Pons (tissue), 1 donor: ENCODE results near the gene COPS3.
A peak's percentile ranks its signal among the peaks of the same experiment; 100 is the strongest.

Experiments
- DNase-seq: peaks from one replicate; pipeline ENCODE4 v3.0.0-alpha.2; 2016; ENCODE audit warnings: low spot score

Gene COPS3

DNA sequence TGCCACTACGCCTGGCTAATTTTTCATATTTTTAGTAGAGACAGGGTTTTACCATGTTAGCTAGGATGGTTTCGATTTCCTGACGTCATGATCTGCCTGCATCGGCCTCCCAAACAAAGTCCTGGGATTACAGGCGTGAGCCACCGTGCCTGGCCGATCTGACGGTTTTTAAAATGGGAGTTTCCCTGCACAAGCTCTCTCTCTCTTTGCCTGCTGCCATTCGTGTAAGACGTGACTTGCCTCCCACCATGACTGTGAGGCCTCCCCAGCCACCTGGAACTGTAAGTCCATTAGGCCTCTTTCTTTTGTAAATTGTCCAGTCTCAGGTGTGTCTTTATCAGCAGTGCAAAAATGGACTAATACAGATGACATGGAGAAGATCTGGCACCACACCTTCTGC is 39.4 kb downstream of the COPS3 start:
- no peak for DNase-seq

DNA sequence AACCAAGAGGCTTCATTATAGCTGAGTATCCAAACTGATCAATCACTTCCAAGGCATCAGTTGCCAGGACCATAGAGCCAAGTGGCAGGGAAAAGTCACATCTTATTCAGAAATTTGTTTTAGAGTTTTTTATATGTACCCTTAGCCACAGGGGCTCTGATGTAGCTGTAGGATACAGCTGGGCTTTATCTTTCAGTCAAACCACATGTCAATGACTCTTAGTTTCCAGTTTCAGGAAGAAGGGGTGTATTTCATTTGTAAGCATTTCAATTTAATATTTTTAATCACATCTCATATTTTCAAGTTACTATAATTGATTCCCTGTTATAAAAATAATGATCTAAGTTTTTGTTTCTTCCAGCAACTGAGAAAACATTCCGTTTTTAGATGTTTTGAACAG is 41.2 kb downstream of the COPS3 start:
- no peak for DNase-seq

DNA sequence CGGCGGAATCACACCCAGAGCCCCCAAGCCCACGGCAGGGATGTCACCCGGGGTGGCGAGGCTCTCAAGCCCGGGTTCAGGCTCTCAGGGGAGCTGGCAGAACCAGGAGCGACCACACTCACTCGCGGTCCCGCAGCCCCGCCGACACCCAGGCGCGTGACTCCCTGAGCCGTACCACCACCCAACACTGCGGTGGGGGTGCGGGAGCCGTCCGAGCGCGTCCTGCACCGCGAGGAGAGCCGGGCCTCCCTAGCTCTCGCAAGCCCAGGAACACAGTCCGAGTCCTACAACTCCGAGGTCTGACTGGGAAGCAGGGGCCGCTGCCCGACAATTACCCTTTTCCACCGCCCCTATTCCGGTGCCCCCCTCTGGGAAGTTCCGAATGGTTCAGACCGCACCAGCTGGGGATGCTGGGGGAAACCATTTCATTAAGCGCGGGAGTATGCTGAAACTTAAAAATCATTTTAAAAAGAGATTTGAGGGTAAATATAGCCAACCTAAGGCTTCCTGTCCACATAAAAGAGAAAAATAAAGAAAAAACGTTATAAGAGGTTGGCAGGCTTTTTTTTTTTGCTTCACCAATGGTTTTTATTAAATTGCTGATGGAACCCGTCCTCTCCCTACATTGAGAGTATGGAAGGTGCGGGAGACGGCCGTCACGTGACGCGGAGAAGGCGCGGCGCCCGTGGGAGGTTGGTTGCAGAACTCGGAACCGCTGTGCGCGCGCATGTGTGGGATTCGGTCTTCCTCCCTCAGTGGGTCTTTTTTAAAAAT is 43.8 kb downstream of the COPS3 start, which contains the start of gene FLCN:
Gene FLCN, minus strand, starts transcription at position 143 of the 774 bp plus-strand sequence. CDS start 9,031 bp downstream, outside the sequence.
- DNase-seq = peak; percentile 90

DNA sequence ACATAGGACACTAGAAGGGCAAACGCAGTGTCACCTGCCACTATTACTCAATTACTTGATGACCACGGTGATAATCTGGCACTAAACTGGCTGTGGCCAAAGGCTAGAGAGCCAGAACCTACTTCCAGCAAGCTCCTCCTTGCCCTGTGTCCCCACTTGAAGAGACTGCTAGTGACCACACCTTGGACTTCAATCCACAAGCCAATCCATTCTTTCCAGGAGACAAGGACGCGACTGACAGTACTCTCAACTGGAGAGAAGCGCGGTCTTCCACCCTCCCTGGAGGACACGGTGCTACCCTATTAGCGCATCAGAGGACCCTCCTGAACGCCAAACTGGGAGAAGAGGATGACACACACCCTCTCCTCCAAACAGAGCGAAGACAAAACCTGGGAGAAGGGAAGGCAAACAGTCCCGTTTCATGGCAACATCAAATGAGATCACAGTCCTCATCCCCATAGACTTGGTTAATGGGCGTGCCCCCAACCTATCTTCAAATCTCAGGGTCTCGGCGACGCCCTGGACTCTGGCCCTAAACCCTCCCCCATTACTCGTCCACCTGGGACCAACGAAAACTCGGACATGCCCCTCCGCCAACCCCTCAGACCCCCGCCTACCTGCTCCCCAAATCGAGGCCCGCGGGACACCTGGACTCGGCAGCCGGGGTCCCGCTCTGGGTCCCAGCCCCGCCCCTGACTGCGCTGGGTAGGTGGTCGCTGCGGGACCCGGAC is 44.6 kb downstream of the COPS3 start:
- peak; percentile 49 for DNase-seq

DNA sequence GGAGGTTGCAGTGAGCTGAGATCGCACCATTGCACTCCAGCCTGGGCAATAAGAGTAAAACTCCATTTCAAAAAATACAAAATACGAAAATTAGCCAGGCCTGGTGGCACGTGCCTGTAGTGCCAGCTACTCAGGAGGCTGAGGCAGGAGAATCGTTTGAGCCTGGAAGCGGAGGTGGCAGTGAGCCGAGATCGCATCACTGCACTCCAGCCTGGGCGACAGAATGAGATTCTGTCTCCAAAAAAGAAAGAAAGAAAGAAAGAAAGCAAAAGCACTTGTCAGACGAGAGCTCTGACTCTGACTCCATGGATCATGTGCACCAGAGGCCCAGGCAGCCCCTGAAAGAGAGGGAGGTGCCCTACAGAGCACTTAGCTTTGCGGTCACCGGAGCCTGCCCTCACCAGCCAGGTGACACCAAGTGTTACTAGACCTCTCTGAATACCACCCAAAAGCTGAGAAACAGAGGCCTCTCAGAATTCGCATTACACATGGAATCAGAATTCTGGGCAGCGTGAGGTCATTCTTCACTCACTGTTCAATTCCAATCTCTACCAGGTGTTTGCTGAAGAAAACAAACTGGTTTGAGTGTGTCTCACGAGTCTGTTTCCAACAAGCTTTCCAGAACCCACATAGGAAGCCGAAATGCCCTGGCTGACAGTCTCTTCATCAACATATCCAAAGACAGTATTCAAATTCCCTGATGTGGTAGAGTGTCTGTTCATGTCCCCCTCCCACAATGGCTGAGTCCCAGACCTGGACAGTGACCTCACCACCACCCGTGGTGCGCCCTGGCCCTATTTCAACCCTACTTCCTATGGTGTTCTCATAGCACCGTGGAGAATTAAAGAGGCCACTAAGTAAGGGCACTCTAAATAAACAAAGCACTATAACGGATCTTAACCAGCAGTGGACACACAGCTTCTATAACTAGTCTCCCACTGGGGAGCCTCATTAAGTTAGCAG is 45.6 kb downstream of the COPS3 start:
- DNase-seq = peak; percentile 26

DNA sequence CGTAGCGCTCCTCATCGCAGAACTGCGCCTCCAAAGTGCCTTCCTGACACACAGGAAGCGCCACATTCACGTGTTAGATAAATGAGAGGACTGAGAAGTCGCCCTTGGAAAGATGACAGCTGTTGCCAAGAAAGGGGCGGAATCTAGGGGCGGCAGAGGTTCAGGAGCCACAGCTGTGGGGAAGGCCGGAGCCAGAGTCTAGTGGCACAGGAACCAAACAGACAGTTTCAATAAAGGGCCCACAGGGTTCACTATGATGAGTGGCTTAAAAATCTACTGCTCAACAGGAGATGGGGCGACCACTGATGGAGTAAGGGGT is 48.8 kb downstream of the COPS3 start:
- DNase-seq = no peak

DNA sequence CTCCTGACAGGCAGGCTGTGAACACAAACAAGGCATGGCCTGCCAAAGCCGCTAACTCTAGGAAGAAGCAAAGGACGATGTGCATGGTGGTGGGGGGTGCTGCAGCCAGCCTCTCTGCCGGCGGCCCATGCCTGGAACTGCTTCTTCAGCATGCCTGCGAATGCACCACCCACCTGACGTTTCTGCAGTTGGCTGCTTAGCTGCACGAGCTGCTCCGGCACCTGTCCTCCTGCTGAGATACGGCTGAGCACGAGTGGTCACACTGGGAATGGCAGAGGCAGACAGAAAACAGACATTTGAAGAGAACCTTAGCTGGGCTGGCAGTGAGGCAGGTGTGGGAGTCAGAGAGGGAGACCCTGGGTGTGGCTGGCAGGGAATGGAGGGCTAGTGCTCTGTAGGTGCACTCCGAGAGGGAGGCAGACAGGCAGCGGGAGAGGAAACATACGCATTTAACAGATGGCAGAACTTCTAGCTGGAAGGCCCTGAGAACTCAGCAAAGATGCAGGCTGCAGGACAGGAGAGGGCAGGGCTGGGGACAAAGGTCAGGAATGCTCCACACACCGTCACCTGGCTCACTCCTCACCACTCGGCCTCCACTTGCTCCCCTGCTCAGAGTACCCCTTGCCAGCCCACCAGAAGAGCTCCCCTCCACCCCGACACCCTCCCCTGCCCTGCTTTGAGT is 49.3 kb downstream of the COPS3 start:
- no peak for DNase-seq

DNA sequence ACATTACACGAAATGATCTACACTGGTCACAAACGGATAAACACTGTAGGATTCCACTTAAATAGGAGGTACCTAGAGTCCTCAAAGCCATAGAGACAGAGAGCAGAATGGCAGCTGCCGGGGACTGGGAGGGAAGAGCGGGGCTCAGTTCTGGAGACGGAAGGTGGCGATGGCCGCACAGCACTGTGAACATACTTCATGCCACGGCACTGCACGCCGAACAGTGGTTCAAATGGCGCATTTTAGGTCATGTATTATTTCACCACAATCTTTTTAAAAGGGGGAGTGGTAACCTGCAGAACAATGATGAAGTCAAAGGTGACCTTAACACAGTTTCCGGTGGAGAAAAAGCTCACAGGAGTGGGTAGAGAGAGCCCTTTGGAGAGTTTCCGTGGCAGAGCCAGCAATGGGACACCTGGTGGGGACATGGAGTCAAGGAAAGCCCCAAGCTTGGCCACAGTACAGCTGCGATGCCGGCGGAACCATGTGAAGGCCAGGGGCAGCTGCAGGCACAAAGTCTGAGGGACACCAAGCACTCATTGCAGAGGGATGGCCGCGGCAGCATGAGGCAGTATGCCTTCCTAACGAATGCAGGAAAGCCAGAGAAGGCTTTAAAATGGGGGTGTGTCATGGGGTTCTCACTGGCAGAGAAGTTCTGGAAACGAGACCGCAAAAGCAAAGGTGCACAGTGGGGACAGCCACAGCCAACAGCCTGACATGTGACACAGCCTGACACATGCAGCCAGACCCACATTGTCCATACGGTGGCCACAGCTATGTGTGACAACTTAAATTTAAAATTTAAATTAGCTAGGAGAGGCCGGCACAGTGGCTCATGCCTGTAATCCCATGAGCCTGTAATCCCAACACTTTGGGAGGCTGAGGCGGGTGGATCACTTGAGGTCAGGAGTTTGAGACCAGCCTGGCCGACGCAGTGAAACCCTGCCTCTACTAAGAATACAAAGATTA is 51.3 kb downstream of the COPS3 start:
- no peak for DNase-seq

DNA sequence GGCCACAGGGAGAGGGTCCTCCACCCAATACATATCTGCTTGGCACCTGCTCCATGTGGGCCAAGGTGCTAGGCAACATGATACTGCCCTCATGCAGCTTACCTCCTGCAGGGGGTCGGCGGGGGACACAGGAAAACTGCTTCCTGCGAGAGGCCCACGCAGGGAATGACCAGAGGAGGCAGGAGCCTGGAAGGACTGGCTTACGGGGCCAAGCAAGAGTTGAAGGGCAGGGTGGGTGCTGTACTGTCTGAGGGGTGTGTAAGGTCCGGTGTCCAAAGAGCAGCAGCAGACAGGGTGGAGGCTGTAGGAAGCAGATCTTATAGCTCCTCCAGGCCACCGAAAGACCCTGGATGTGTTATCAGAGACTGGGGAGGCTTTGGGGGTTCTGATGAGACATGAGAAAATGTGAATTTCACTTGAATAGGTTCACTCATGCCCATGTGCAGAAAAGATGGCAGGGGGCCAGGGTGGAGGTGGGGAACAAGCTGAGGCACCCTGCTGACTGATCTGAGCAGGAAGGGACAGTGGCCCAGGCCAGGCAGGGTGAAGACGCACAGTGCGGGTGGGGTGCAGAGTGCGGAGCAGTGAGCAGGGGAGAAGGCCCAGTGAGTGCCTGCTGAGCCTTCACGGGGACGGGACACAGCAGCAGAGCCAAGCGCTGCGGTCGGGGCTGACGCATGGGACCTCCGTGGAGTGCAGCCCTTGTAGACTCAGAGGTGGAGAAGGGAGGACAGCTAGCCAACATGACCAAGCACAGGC is 52.3 kb downstream of the COPS3 start:
- no peak for DNase-seq

DNA sequence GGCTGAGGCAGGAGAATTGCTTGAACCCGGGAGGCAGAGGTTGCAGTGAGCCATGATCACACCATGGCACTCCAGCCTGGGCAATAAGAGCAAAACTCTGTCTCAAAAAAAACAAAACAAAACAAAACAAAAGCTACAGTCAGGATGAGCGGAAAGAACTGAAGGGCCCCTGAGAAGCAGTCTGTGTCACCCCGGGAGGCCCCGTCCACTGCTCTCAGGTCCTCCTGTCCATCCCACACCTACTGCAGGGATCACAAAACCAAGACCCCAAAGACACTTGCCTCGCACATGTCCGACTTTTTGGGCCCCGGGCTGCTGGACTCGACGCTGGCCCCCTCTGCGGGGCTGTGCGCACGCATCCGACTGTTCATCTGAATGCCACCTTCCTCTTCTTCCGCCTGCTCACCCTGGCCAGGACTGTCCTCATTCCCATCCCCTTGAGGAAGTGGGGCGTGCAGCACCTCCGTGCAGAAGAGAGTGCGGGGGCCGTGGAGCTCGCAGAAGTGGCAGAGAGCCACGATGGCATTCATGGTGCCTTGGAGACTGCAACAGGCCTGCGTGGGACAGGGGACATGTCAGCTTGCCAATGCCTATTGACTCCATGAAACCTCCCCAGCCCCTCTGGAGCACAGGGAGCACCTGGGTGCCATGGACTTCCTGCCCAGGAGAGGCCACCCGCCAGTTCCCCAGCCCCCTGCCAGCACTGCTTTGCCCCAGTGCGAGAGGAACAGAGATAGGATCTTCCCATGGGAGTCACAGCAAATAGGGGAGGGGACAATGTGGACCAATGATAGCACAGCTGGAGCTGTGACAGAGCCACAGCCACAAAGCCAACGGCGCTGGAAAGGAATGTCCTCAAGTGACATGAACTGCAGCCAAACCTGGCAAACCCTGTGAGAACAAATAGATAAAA is 53.2 kb downstream of the COPS3 start:
- no peak for DNase-seq

DNA sequence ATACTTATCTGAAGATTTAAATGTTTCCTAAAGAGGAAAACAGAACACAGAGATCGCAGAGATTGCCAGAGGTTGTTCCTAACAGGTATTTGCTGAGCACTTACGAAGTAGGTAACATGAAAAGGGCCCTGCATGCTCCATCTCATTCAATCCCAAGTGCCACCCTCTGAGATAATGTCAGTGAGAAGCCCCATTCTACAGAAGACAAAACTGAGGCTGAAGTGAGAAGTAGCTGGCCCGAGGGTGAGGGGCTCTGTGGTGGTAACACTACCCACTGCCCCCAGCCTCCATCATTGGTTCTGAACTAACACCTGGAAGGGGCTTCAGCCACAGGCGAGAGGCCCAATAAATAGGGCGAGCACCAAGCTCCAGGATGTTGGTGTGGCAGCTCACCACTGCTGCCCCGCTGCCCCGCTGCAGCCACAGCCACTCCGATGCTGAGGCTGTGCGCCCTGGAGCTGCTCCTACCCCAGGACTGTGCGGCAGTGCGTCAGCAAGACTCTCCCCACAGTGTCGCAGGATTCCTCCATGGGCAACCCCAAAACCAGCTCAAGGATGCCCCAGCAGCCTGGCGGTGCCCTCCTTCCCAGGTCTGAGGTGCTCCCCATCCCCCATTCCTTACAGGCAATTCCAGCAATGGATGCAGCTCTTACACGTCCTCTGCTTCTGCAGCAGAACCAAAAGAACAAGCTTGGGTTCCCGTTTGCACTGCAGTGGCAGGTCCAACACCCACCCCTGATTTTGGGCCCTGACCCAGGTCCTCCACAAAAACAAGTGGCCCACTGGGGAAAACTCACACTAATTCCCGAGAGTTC is 54.4 kb downstream of the COPS3 start:
- no peak for DNase-seq

DNA sequence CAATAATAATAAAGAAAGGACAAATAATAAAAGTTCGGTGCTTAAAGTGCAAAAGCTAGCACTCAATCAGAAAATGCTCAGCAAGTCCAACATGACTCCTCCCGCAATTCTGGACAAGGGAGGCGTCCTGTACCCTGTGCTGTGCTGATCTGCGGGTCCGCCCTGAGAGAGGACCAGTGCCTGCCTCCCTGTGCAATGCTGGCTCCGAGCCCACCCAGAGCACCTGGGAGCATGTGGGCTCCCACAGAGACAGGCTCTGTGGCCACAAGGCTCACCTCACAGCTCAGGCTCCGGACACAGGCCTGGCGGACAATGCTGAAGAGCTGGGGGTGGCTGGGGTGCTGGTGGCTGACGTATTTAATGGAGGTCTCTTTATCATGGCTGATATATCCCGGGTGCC is 55.1 kb downstream of the COPS3 start:
- DNase-seq = no peak

DNA sequence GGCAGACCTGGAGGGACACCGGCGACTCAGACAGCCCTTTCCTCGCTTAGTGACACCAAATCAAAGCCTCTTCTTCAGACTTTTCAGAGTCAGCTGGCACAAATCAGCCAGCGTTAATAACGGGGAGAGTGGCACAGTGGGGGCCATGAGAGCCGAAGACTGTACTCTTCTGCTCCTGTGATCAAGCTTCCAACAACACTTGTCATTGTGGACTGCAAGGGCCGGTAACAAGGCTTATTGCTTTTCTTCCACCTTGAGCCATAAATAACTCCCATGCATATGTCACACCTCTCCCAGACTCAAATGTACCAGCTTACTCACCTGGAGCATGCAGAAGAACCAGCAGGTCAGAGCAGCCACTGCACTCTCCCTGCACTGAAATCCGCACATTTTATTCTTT is 56.9 kb downstream of the COPS3 start:
- DNase-seq = no peak

DNA sequence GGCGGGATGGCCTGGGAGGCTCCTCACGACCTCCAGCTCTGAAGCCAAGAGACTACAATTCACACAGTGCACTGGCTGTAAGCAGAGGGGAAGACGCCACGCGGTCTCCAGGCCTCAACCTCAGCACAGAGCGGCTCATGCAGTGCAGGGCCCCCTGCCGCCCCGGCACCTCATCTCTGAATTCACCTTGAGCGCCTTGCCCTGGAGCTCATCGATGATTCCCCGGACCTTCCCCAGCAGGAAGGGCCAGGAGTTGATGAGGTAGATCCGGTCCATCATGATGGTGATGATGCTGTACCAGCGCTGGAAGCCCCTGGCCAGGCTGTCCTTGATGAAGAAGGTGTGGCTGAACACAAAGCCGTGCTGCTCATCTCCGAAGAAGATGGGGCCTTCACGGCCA is 57.3 kb downstream of the COPS3 start:
- DNase-seq = no peak

DNA sequence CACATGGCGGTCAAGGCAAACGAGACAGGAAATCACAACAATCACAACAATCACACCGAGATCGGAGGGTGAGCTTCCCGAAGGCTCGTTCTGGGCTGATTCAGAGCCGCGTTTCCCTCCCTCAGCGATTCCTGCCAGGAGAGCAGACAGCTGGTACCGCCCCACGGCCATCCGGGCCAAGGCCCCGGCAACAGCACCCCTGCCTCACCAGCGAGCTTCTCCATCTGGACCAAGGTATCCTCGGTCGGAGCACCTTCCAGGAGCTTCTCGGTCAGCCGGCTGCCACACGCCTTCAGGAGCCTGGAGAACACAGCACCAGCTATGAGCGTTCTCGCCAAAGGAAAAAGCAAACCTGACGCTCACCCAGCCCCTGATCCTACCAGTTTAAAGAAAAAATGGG is 59.7 kb downstream of the COPS3 start:
- no peak for DNase-seq

DNA sequence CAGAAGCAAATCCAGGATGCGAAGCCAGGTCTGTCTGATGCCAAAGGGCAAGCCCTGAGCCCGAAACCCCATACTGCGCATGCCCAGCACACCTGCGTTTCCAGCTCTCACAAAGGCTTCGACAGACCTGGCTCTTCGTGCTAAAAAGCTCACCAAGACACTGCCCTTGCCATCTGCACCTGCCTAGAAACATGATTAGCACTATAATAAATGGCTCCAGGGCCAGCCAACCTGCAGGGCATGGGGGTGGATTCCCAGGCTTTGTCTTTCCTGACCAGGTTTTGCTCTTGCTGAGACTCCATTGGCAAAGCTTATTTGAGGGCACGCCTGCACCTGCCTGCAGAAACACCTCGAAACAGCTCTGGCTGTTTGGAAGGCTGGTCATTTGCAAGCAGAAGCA is 60.5 kb downstream of the COPS3 start:
- DNase-seq = no peak

DNA sequence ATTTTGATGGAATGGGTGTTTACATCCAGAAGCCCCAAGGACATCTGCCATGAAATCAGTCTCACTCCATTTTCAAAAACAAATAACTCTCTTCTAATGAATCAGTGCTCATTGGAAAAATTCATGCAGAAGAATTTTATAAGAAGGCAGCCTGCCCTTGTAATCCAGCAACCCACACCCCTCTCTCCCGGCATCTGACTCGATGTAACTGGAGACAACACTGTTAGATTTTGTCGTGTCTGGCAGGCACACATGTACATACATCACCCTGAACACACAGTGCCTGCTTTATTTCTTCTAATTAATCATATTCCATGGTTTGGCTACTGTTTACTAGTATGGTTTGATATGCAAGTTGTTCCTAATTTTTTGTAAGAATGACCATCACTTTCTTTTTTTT is 63.1 kb downstream of the COPS3 start:
- DNase-seq = no peak

DNA sequence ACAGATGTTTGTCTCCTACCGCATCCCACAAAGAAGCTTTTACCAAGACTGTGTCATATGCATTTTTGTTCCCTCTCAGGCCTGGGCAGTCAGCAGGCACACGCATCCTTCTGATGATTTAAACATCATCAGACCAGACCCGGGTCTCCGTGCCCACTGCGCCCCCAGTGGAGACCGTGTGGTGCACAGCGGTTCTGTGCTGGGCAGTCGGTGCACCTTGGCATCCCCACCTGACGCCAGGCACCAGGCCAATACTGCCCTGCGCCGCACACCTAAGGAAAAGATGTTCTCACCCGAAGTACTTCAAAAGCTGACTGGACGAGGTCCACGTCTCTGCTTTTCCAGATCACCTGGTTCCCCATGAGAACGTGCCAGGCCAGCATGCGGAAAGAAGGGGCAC is 64.3 kb downstream of the COPS3 start:
- no peak for DNase-seq
